Measurements from ENCODE around the gene UQCRHL. TPM values are rescaled to one million over a fixed set of nuclear protein-coding genes. Genes with fewer than 3 reads are reported as not detected.
A peak's percentile ranks its signal among the peaks of the same experiment; 100 is the strongest.

Gene UQCRHL
- total and polyA plus RNA-seq, 10 of the 15 experiments (the other 5 are each of a cell fraction or from before 2014, with no cell fraction given) = 1.4 to 17.3 (median 5.7) TPM

GRCh38 chr1:15799004-15799867, 8.2 kb downstream of the UQCRHL start:
- no peak overlapping the region for H3K9ac ChIP-seq (ENCODE audit: control insufficient read depth, insufficient read depth, low read length)
- TF ChIP-seq CEBPZ (IDR thresholded peaks at IDR 0.05; ENCODE audit: low read depth, low read length) (no peak), JUND (IDR thresholded peaks at IDR 0.05; ENCODE audit: low read depth, low read length) (no peak), ZNF24 (IDR thresholded peaks at IDR 0.05) (peak; percentile 90), SKIL (IDR thresholded peaks at IDR 0.05; ENCODE audit: low read depth, poor library complexity, severe bottlenecking) (no peak), NR2F1 (conservative IDR thresholded peaks at IDR 0.05) (0 out of 2 replicates have a peak, but pooled peaks have one; percentile 34), ZBTB40 (IDR thresholded peaks at IDR 0.05; ENCODE audit: borderline replicate concordance) (no peak), TCF3 (IDR thresholded peaks at IDR 0.05; ENCODE audit: borderline replicate concordance, insufficient read depth, low read depth, low read length) (no peak), POLR2AphosphoS2 (IDR thresholded peaks at IDR 0.05; ENCODE audit: low read depth, low read length) (no peak), USF2 (IDR thresholded peaks at IDR 0.05; ENCODE audit: borderline replicate concordance, low read depth, low read length) (no peak), ZBED1 (IDR thresholded peaks at IDR 0.05; ENCODE audit: borderline replicate concordance) (no peak)
- H2AFZ ChIP-seq (ENCODE audit: control insufficient read depth, low read depth, low read length) = no peak overlapping the region
- ATAC-seq (peak; percentile 89), FAIRE-seq (no peak), DNase-seq (ENCODE audit: low read depth, low spot score) (no peak)
- no peak overlapping the region for H3K4me3 ChIP-seq
- no peaks in the 10 kb centered on the region for H3K9me3 ChIP-seq (replicated peaks; ENCODE audit: control insufficient read depth, insufficient read depth, low read length)
- ChIA-PET CTCF (interaction anchor here (0.6 to 1.7 kb wide), 3 partner anchors 10 to 211 kb away, joined by 3 to 5 read pairs (median 4); no protein-coding TSS in a partner anchor), RAD21 (ENCODE audit: unreplicated experiment) (interaction anchor here (0.8 to 1.5 kb wide), 3 partner anchors 9 to 208 kb away, joined by 3 to 6 read pairs (median 4); no protein-coding TSS in a partner anchor), POLR2A (interaction anchor here (0.6 kb wide), 1 partner anchor 226 kb away, joined by 5 read pairs; no protein-coding TSS in a partner anchor), SMC1A (ENCODE audit: uncharacterized antibody, unreplicated experiment) (interaction anchor here (0.6 to 2.0 kb wide), 4 partner anchors 16 to 259 kb away, joined by 3 to 10 read pairs (median 4); no protein-coding TSS in a partner anchor)
- H3K36me3 ChIP-seq (ENCODE audit: control insufficient read depth in 2 of 2, insufficient read depth in 2 of 2, low read length in 1 of 2) = no peaks in the 10 kb centered on the region
- WGBS (ENCODE audit: insufficient coverage, insufficient replicate concordance, low lambda C conversion rate, missing lambda C conversion rate) = 21% methylated on average over 9 of the region's 9 CpGs
- intact Hi-C loops (cut with micrococcal nuclease; ENCODE audit: unreplicated experiment) = no loop called here
- no peaks in the 10 kb centered on the region for H4K20me1 ChIP-seq (ENCODE audit: control insufficient read depth, insufficient read depth)
- H3K4me1 ChIP-seq (ENCODE audit: control insufficient read depth, insufficient read depth, low read length) = no peaks in the 10 kb centered on the region
- no TSS peak for BruUV-seq (replicated peaks)
- H3K27ac ChIP-seq (ENCODE audit: control insufficient read depth, insufficient read depth) = no peak overlapping the region
- in situ Hi-C loops (cut with MboI) = loop anchor here (5.0 kb wide), 1 partner anchor 52 kb away; no protein-coding TSS in a partner anchor
- H3K79me2 ChIP-seq (ENCODE audit: control insufficient read depth, insufficient read depth, low read length) = no peaks in the 10 kb centered on the region
- no peak overlapping the region for H3K4me2 ChIP-seq (ENCODE audit: control insufficient read depth, insufficient read depth)
- no peaks in the 10 kb centered on the region for H3K27me3 ChIP-seq (replicated peaks in 1 of 2; ENCODE audit: control insufficient read depth in 2 of 2, insufficient read depth in 2 of 2, low read length in 1 of 2)
